NOMO-1 treated with DMSO at 0.1 percent for 48 hours (cell line): Measurements from ENCODE around the gene ZBTB32.
A peak's percentile ranks its signal among the peaks of the same experiment; 100 is the strongest.

ENCODE experiments used
- DNase-seq: peaks from one replicate; lab custom pipeline; 2025; ENCODE audit not compliant: unreplicated experiment; lab: John Stamatoyannopoulos, UW

ZBTB32 gene

DNA sequence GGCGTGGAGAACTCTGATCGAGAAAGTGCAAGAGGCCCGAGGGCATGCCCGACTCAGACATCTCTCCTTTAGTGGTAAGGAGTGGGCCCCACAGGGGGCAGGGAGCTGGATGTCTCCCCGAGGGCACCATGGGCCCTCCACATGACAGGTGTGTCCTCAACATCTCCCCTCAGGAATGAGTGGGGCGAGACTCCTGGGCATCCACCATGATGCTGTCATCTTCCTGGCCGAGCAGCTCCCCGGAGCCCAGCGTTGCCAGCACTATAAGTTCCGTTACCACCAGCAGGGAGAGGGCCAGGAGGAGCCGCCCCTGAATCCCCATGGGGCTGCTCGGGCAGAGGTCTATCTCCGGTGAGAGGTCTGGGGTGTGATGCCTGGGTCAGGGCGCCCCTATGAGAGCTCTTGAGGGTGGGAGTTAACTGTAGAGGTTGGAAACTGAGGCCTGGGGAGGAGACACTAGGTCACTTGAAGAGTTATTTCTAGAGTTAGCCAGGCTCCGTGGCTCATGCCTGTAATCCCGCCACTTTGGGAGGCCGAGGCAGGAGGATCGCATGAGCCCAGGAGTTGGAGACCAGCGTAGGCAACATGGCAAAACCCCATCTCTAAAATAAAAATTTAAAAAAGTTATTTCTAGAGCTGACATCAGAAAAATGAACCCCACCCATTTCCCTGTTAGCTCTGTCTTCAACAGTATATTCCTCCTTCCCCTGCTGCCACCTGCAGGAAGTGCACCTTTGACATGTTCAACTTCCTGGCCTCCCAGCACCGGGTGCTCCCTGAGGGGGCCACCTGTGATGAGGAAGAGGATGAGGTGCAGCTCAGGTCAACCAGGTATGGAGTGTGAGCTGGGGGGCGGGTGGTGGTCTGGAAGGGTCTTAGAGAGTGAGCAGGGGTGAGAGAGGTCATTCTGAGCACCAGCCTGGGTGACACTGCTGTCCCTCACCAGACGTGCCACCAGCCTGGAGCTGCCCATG, 32.8 kb downstream of the ZBTB32 start:
- no peak for DNase-seq

DNA sequence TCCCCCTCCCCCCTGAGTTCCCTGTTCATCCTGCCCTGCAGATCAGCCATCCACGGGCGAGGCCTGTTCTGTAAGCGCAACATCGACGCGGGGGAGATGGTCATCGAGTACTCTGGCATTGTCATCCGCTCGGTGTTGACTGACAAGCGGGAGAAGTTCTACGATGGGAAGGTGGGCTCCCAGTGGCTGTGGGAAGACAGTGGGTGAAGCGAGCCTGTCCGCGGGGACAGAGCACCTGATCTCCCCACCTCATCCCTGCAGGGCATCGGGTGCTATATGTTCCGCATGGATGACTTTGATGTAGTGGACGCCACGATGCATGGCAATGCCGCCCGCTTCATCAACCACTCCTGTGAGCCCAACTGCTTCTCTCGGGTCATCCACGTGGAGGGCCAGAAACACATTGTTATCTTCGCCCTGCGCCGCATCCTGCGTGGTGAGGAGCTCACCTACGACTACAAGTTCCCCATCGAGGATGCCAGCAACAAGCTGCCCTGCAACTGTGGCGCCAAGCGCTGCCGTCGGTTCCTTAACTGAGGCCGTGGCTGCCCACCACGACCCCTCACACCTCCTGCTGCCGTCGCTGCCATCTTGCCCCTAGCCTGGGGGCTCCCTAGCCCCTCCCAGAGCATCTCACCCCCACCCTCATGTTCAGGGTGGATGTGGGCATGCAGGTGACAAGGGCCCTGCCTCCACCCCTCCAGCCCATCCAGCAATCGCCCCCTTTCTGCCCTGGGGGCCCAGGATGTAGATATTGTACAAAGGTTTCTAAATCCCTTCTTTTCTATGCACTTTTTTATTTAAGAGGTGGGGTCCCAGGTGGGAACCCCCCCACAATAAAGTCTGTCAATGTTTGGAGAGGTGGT, 33.9 kb downstream of the ZBTB32 start:
- DNase-seq = no peak

GRCh38 chr19:35738887-35739229, 34.5 kb downstream of the ZBTB32 start:
- no peak for DNase-seq

DNA sequence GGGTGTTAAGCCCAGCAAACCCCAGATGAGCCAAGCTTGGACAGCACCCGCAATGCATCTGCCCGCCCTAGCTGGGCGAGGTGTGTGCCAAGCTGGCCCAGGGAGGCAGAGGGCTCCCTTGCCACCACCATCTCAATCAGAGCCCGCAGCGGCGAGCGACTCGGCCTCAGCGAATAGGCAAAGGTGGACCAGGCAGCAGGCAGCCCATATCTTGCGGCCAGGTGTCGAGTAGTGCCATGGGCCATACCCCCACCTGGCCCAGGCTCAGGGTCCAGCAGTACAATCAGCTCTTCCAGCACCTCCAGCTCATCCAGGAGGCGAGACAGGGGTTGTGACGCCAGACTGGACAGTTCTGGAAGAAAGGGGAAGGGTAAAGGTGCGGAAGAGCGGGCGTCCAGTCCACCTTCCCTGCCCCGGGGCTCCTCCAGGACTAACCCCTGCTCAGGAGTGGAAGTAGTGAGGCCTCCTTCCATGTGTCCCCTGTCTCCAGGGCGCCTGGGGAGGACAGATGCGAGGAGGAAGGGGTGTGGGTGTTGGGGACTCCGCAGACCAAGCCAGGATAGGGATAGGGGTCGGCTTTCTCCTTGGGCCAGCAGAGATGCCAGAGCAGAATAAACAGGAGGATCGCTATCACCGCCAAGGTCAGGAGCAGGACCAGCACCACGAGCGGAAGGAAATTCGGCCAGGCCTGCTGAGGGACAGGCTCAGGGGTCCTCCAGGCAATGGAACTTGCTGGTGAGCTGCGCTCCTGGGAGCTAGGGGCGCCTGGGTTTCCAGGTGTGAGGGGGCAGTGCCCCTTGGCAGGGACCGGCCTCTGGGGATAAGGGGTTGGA, 35.1 kb downstream of the ZBTB32 start:
- DNase-seq = no peak

- DNase-seq = no peak
Measured at GRCh38 chr19:35740108-35740422, 35.7 kb downstream of the ZBTB32 start.

- peak; percentile 97 for DNase-seq
Measured at GRCh38 chr19:35740423-35741202, 36.3 kb downstream of the ZBTB32 start.

DNA sequence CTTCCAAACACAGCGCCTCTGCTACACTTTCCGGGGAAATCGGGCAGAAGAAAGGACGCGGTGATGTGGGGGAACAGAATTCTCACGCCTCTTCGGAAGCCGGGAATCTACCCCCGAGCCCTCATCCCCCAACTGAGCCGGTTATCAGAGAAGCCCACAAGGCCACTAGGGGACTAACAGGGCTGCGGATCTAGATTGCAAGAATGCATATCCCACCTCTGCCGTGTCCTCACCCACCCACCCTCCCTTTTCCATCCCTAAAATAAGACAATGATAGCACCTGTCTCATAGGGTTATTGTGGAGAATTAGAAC, 36.8 kb downstream of the ZBTB32 start:
- no peak for DNase-seq

GRCh38 chr19:35742121-35742724, 37.9 kb downstream of the ZBTB32 start, which contains the start of gene IGFLR1:
IGFLR1 (minus strand) TSS chr19:35742452; CDS start chr19:35741180, 1,272 bp downstream.
- DNase-seq = peak; percentile 62

GRCh38 chr19:35743640-35744429, 39.5 kb downstream of the ZBTB32 start:
- no peak for DNase-seq

- DNase-seq = peak; percentile 90
Measured at GRCh38 chr19:35744430-35745327, 40.3 kb downstream of the ZBTB32 start.

DNA sequence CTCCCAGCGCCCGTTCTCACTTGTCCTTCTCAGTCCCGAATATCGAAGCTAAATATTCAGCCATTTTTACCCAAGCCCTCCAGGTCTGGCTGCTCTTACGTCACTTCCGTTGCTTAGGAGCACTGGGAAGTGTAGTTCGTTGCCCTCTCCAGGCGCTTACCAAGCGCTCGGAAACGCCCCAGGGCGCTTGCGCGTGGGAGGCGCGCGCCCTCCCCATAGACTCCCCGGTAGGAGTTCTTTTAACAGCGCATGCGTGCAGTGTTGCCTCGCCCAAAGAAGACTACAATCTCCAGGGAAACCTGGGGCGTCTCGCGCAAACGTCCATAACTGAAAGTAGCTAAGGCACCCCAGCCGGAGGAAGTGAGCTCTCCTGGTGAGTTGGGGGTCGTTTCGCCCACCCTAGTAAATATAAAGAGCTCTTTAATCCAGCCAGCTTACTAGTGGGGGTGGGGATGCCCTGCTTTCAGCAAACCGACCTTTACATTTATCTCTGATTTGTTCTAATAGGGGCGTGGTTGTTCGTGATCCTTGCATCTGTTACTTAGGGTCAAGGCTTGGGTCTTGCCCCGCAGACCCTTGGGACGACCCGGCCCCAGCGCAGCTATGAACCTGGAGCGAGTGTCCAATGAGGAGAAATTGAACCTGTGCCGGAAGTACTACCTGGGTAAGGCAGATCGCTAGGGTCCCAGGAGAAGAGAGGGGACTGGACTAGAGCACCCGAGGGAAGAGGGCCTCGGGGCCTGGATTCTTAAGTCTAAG, 41.1 kb downstream of the ZBTB32 start, which contains the start of the genes PSENEN and U2AF1L4:
PSENEN (plus strand) TSS at position 324 of the 759 bp plus-strand sequence; CDS start at position 604, 280 bp downstream.
U2AF1L4 (minus strand) TSS at position 91 of the 759 bp plus-strand sequence; CDS start at position 64, 27 bp downstream.
- peak; percentile 99 for DNase-seq

- DNase-seq = no peak
Measured at GRCh38 chr19:35746087-35746462, 41.7 kb downstream of the ZBTB32 start.

GRCh38 chr19:35746531-35746930, 42.2 kb downstream of the ZBTB32 start:
- DNase-seq = no peak

DNA sequence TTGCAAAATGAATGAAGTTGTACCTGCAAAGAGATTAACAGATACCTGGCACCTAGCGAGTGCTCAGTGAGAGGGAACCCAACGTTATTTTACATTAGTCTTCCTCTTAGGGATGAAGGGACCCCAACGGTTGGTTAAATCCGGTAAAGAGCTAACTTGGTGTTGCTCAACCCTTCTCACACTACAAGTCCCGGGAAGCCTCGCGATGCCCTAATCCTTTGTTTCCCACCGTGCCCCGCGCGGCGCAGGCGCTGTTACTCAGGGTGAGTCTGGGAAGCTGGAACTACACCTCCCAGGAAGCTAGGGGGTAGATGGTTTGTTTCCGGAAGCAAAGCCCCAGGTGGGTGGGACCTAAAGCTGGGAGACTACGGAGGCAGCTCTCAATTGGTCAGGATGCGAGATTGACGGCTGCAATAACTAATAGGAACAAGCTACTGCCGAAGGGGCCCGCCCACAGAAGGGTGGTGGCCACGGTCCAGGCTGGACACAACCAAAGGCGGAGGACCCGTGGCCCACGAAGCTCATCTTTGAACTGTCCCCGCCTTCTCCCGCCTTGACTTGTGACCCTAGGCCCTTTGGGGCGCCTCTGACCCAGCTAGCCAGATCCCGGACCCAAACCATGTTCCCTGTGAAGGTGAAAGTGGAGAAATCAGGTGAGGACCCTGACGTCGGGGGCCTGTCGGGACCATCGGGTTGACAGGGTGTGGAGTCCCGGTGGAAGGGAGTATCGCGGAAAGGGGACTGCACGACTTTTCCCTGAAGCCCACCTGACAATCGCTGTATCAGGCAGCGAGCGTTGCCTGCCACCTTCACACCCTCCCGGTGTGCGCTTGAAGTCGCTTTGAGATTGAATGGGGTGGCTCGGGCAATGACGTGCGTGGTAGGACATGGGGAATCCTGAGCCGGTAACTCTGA, 44.0 kb downstream of the ZBTB32 start, which contains the start of gene LIN37:
LIN37 (plus strand) TSS at position 471 of the 915 bp plus-strand sequence; CDS start at position 620, 149 bp downstream.
- DNase-seq = peak; percentile 98

DNA sequence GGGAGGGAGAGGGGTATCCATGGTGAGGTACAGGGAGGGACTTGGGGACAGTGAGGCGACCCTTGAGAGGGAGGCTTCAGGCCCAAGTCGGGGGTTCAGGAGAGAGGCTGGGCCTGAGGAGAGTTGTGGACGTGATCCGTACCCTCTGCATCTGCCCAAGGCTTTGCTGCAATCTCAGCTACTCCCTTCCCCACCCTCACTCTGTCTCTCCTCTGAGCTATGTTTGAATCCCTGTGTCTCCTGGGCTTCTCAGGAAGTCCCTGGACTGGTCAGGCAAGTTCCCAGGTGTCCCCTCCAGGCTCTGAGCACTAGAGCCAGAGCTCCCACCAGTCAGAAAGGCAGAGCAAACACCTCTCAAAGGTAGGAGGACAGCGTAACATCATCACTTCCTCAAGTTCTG, 45.8 kb downstream of the ZBTB32 start:
- DNase-seq = no peak
